KMS-11 (cell line): ENCODE data around the gene TOMM70.

Source experiments
- H2AFZ ChIP-seq: fragments of 200-600 bp; sonication (generic); 2 replicates; pipeline ENCODE4 v1.6.1; 2016; ENCODE audit warnings: antibody characterized with exemption, mixed run types, low read depth
- H3K27ac ChIP-seq: fragments of 200-600 bp; sonication (generic); 2 replicates; pipeline ENCODE4 v1.6.1; 2016; ENCODE audit warnings: mild to moderate bottlenecking, mixed run types
- H3K27me3 ChIP-seq: fragments of 200-600 bp; sonication (generic); 2 replicates; pipeline ENCODE4 v1.6.1; 2017; ENCODE audit warnings: mild to moderate bottlenecking, low read depth, mixed run types, moderate library complexity; ENCODE audit not compliant: insufficient read depth
- H3K36me3 ChIP-seq: fragments of 200-600 bp; sonication (generic); 2 replicates; pipeline ENCODE4 v1.6.1; 2017; ENCODE audit warnings: mild to moderate bottlenecking, mixed run types; ENCODE audit not compliant: insufficient read depth
- H3K4me1 ChIP-seq: fragments of 200-600 bp; sonication (generic); 2 replicates; pipeline ENCODE4 v1.6.1; 2016; ENCODE audit warnings: mild to moderate bottlenecking, low read depth, mixed run types; ENCODE audit not compliant: poor library complexity, severe bottlenecking
- H3K4me2 ChIP-seq: fragments of 200-600 bp; sonication (generic); 2 replicates; pipeline ENCODE4 v1.7.0; 2016; ENCODE audit warnings: mild to moderate bottlenecking, mixed run types
- H3K4me3 ChIP-seq: fragments of 200-600 bp; sonication (generic); IDR thresholded peaks from 2 replicates; pipeline ENCODE4 v1.6.1; 2017; ENCODE audit warnings: low read depth, low read length, mixed read lengths; ENCODE audit not compliant: insufficient read depth
- H3K79me2 ChIP-seq: fragments of 200-600 bp; sonication (generic); 2 replicates; pipeline ENCODE4 v1.6.1; 2016; ENCODE audit warnings: low read depth, mixed run types; ENCODE audit not compliant: insufficient read depth
- H3K9ac ChIP-seq: fragments of 200-600 bp; sonication (generic); 2 replicates; pipeline ENCODE4 v1.6.1; 2016; ENCODE audit warnings: mild to moderate bottlenecking, mixed run types
- H4K20me1 ChIP-seq: fragments of 200-600 bp; sonication (generic); 2 replicates; pipeline ENCODE4 v1.6.1; 2016; ENCODE audit warnings: mild to moderate bottlenecking, mixed run types; ENCODE audit not compliant: insufficient read depth
- TF ChIP-seq, protein P1 (sequence below): fragments of 200-600 bp; sonication (generic); conservative IDR thresholded peaks from 2 replicates; pipeline ENCODE4 v1.6.1; 2017; ENCODE audit warnings: low read depth, mild to moderate bottlenecking, antibody characterized with exemption, low read length, moderate library complexity, mixed read lengths

Gene TOMM70

DNA sequence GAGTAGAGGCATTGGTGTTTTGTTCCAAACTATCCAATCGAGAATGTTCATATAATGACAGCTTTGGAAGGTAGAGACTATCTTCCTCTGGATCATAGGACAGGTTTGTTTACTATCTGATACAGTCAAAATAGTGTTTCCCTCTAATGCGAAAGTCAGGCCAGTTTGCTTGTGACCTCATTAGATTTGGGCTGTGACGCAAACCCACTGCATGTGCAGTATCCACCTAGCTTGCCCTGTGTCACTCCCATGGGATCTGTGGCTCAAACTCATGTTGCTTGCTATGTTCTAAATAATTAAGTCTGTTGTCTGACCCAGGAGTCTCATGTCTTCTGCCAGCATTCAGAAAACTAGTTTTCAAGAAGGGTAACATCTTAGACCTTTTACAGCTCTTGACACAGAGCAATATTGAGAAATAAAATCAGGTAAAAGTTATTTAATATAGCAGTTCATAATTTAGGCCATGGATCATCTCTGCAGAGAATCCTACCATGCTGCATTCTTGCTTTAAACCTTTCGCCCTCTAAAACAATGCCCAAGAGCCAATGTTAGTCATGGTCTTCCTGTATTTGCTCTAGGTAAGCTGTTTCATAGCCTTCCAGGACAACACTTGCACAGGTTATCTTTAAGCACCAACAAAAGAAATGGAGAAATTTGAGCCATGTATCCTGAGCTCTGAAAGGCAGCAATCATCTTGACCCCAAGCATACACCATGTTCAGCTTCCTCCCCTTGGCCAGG is 40.0 kb downstream of the TOMM70 start:
- H3K36me3 ChIP-seq: no peaks in the 10 kb centered on the region
- no peaks in the 10 kb centered on the region for H3K4me1 ChIP-seq
- H3K27me3 ChIP-seq: no peaks in the 10 kb centered on the region
- no peak overlapping the region for H2AFZ ChIP-seq
- no peaks in the 10 kb centered on the region for H3K79me2 ChIP-seq
- H3K4me3 ChIP-seq: no peak overlapping the region
- TF ChIP-seq, protein P1, sequence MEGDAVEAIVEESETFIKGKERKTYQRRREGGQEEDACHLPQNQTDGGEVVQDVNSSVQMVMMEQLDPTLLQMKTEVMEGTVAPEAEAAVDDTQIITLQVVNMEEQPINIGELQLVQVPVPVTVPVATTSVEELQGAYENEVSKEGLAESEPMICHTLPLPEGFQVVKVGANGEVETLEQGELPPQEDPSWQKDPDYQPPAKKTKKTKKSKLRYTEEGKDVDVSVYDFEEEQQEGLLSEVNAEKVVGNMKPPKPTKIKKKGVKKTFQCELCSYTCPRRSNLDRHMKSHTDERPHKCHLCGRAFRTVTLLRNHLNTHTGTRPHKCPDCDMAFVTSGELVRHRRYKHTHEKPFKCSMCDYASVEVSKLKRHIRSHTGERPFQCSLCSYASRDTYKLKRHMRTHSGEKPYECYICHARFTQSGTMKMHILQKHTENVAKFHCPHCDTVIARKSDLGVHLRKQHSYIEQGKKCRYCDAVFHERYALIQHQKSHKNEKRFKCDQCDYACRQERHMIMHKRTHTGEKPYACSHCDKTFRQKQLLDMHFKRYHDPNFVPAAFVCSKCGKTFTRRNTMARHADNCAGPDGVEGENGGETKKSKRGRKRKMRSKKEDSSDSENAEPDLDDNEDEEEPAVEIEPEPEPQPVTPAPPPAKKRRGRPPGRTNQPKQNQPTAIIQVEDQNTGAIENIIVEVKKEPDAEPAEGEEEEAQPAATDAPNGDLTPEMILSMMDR: no peak
- H3K4me2 ChIP-seq: no peak overlapping the region
- no peak overlapping the region for H3K27ac ChIP-seq
- H3K9ac ChIP-seq: no peak overlapping the region
- H4K20me1 ChIP-seq: no peaks in the 10 kb centered on the region

DNA sequence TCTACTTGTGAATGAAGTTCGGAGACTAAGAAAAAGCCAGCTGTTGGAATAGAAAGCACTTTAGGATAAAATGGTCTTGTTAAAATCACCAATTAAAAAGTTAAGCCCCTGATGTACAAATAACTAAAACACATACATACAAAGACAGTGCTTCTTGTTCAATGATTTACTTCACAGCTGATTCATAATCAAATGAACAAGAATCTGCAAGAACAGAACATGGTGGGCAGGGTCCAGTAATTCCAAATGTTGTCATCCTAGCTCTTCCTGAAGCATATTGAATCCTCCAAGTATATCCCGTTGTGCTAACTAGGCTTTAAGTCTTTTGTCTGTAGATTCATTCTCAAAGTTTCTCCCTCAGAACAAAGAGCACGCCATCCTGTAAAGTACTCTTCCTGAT is 41.9 kb downstream of the TOMM70 start:
- Histone ChIP-seq H3K4me2 (no peak overlapping the region), H4K20me1 (no peaks in the 10 kb centered on the region), H2AFZ (no peak overlapping the region), H3K27ac (no peak overlapping the region), H3K4me1 (peaks cover 6% of the 10 kb centered on the region), H3K9ac (no peak overlapping the region), H3K27me3 (no peaks in the 10 kb centered on the region), H3K4me3 (no peak overlapping the region), H3K79me2 (no peaks in the 10 kb centered on the region), H3K36me3 (no peaks in the 10 kb centered on the region)
- TF ChIP-seq, protein P1: no peak

DNA sequence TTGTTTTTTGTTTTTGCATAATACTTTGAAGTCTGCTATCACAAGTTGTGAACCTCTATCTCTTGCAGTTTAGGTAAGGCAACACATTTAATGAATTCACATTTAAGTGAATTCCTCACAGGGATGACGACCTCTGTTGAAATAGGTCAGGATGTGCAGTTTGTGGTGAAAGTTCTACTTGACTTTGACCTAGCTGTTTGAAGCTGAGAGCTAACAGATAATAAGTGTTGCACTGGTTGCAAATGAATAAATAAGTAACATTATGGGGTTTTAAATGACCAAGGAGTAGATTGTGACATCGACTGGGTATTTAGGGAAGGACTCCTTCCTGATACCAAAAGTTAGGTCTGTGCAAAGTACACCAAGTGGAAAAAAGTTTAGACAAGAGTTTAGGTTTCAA is 42.5 kb downstream of the TOMM70 start:
- H3K9ac ChIP-seq: no peak overlapping the region
- no peaks in the 10 kb centered on the region for H3K79me2 ChIP-seq
- H4K20me1 ChIP-seq: no peaks in the 10 kb centered on the region
- no peak overlapping the region for H2AFZ ChIP-seq
- TF ChIP-seq, protein P1: no peak
- no peaks in the 10 kb centered on the region for H3K27me3 ChIP-seq
- H3K4me2 ChIP-seq: no peak overlapping the region
- H3K4me3 ChIP-seq: no peak overlapping the region
- H3K36me3 ChIP-seq: no peaks in the 10 kb centered on the region
- no peak overlapping the region for H3K27ac ChIP-seq
- H3K4me1 ChIP-seq: peaks cover 6% of the 10 kb centered on the region

DNA sequence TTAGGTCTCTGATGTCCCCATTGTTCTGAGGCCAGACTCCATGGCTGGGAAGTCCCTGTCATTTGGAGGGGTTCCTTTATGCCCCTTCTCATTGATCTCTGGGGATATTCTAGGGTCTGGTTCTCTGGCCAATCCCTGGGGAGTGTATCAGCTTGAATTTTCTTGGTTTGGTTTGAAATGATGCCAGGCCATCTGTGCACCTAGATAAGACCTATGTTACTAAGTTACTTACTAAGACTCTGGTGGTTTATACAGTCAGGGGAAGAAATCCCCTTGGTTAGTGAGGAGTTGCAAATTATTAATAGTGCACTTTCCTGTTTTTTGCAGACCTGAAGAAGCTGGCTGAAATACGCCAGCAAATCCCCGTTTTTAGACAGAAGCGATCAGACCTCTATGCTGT is 46.0 kb downstream of the TOMM70 start:
- H3K27me3 ChIP-seq: no peaks in the 10 kb centered on the region
- H3K4me3 ChIP-seq: no peak overlapping the region
- no peak overlapping the region for H3K4me2 ChIP-seq
- H3K27ac ChIP-seq: no peak overlapping the region
- H3K4me1 ChIP-seq: peaks cover 6% of the 10 kb centered on the region
- H4K20me1 ChIP-seq: no peaks in the 10 kb centered on the region
- H3K79me2 ChIP-seq: no peaks in the 10 kb centered on the region
- TF ChIP-seq, protein P1: no peak
- no peak overlapping the region for H3K9ac ChIP-seq
- H2AFZ ChIP-seq: no peak overlapping the region
- no peaks in the 10 kb centered on the region; the same call in 1 of the 2 replicates for H3K36me3 ChIP-seq
